Trophoblast cell (in vitro differentiated cells and primary cell): ENCODE results near the gene SPRTN. TPM values are rescaled to one million over a fixed set of nuclear protein-coding genes. Genes with fewer than 3 reads are reported as not detected.
A peak's percentile ranks its signal among the peaks of the same experiment; 100 is the strongest.

Experiments used
- DNase-seq, 2 donors: peaks; one replicate each; pipeline ENCODE4 v3.0.0-alpha.2; 2016
- H2AFZ ChIP-seq: 2 replicates; pipeline ENCODE4 v1.6.1; 2013; ENCODE audit warnings: low read length, moderate library complexity, mild to moderate bottlenecking; ENCODE audit not compliant: insufficient read depth, poor library complexity
- H2AK5ac ChIP-seq: 2 replicates; pipeline ENCODE4 v1.6.1; 2013; ENCODE audit warnings: mild to moderate bottlenecking, low read length
- H2BK120ac ChIP-seq: 2 replicates; pipeline ENCODE4 v1.6.1; 2013; ENCODE audit warnings: low read length, mild to moderate bottlenecking, moderate library complexity; ENCODE audit not compliant: insufficient read depth, poor library complexity
- H2BK12ac ChIP-seq: 2 replicates; pipeline ENCODE4 v1.6.1; 2013; ENCODE audit warnings: mild to moderate bottlenecking, low read length, moderate library complexity
- H2BK5ac ChIP-seq: 2 replicates; pipeline ENCODE4 v1.6.1; 2013; ENCODE audit warnings: low read length, low read depth, moderate library complexity, mild to moderate bottlenecking; ENCODE audit not compliant: poor library complexity
- H3K14ac ChIP-seq: 2 replicates; pipeline ENCODE4 v1.6.1; 2013; ENCODE audit warnings: mild to moderate bottlenecking, low read length
- H3K18ac ChIP-seq: 2 replicates; pipeline ENCODE4 v1.6.1; 2013; ENCODE audit warnings: mild to moderate bottlenecking, low read length
- H3K23ac ChIP-seq: 2 replicates; pipeline ENCODE4 v1.6.1; 2013; ENCODE audit warnings: low read length
- H3K27ac ChIP-seq: 2 replicates; pipeline ENCODE4 v1.5.1; 2013; ENCODE audit warnings: low read depth, mild to moderate bottlenecking, inconsistent platforms, low read length, moderate library complexity
- H3K27me3 ChIP-seq: 2 replicates; pipeline ENCODE4 v1.6.1; 2013; ENCODE audit warnings: inconsistent platforms, mild to moderate bottlenecking, low read length, moderate library complexity; ENCODE audit not compliant: insufficient read depth
- H3K36me3 ChIP-seq, 2 experiments: 1 replicate in 1 of 2; 2 replicates in 1 of 2; pipeline ENCODE4 v1.6.1; 2013; ENCODE audit warnings: low read length in 2 of 2, mild to moderate bottlenecking in 2 of 2, moderate library complexity in 1 of 2; ENCODE audit not compliant: insufficient read depth in 2 of 2, control insufficient read depth in 1 of 2
- H3K4ac ChIP-seq: 2 replicates; pipeline ENCODE4 v1.6.1; 2013; ENCODE audit warnings: low read depth, mild to moderate bottlenecking, low read length, moderate library complexity
- H3K4me1 ChIP-seq, 2 experiments: 1 replicate in 1 of 2; 2 replicates in 1 of 2; pipeline ENCODE4 v1.6.1; 2013; ENCODE audit warnings: low read length in 2 of 2, mild to moderate bottlenecking in 2 of 2, moderate library complexity in 1 of 2; ENCODE audit not compliant: insufficient read depth in 2 of 2, control insufficient read depth in 1 of 2
- H3K4me2 ChIP-seq: 2 replicates; pipeline ENCODE4 v1.6.1; 2013; ENCODE audit warnings: inconsistent platforms, mild to moderate bottlenecking, low read length, moderate library complexity
- H3K4me3 ChIP-seq: 2 replicates; pipeline ENCODE4 v1.5.1; 2013; ENCODE audit warnings: mild to moderate bottlenecking, low read depth, low read length, inconsistent platforms
- H3K79me1 ChIP-seq: one replicate; pipeline ENCODE4 v1.6.1; 2013; ENCODE audit warnings: low read length
- H3K79me2 ChIP-seq: 2 replicates; pipeline ENCODE4 v1.6.1; 2013; ENCODE audit warnings: low read length, mild to moderate bottlenecking; ENCODE audit not compliant: control insufficient read depth, insufficient read depth, poor library complexity
- H3K9ac ChIP-seq: 2 replicates; pipeline ENCODE4 v1.6.1; 2013; ENCODE audit warnings: mild to moderate bottlenecking, low read length
- H3K9me3 ChIP-seq: 2 replicates; pipeline ENCODE4 v1.6.1; 2013; ENCODE audit warnings: low read depth, mild to moderate bottlenecking, control low read depth, inconsistent platforms, low read length; ENCODE audit not compliant: insufficient read depth
- H4K12ac ChIP-seq: 2 replicates; pipeline ENCODE4 v1.6.1; 2013; ENCODE audit warnings: low read depth, mild to moderate bottlenecking, low read length, moderate library complexity
- H4K8ac ChIP-seq: 2 replicates; pipeline ENCODE4 v1.6.1; 2013; ENCODE audit warnings: low read depth, mild to moderate bottlenecking, low read length, moderate library complexity
- H4K91ac ChIP-seq: one replicate; pipeline ENCODE4 v1.6.1; 2013; ENCODE audit warnings: low read depth, mild to moderate bottlenecking, low read length, moderate library complexity
- WGBS: extraction: QIAGEN DNeasy Blood & Tissue Kit; methylation state at CpG from one replicate; pipeline ENCODE4 v1.1.7; 2013; ENCODE audit warnings: missing lambda C conversion rate; ENCODE audit not compliant: insufficient read length, insufficient coverage; ENCODE audit errors: extremely low coverage; 5-methylcytosine and 5-hydroxymethylcytosine counted together
- polyA plus RNA-seq: library from polyadenylated mRNA; stranded (reverse); fragments of 200-250 nt; gene quantifications from 2 replicates; pipeline ENCODE4 v1.2.3, GENCODE V29; 2013

SPRTN gene, protein sequence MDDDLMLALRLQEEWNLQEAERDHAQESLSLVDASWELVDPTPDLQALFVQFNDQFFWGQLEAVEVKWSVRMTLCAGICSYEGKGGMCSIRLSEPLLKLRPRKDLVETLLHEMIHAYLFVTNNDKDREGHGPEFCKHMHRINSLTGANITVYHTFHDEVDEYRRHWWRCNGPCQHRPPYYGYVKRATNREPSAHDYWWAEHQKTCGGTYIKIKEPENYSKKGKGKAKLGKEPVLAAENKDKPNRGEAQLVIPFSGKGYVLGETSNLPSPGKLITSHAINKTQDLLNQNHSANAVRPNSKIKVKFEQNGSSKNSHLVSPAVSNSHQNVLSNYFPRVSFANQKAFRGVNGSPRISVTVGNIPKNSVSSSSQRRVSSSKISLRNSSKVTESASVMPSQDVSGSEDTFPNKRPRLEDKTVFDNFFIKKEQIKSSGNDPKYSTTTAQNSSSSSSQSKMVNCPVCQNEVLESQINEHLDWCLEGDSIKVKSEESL
- 17.4 and 18.7 TPM in 2 replicates for polyA plus RNA-seq

DNA sequence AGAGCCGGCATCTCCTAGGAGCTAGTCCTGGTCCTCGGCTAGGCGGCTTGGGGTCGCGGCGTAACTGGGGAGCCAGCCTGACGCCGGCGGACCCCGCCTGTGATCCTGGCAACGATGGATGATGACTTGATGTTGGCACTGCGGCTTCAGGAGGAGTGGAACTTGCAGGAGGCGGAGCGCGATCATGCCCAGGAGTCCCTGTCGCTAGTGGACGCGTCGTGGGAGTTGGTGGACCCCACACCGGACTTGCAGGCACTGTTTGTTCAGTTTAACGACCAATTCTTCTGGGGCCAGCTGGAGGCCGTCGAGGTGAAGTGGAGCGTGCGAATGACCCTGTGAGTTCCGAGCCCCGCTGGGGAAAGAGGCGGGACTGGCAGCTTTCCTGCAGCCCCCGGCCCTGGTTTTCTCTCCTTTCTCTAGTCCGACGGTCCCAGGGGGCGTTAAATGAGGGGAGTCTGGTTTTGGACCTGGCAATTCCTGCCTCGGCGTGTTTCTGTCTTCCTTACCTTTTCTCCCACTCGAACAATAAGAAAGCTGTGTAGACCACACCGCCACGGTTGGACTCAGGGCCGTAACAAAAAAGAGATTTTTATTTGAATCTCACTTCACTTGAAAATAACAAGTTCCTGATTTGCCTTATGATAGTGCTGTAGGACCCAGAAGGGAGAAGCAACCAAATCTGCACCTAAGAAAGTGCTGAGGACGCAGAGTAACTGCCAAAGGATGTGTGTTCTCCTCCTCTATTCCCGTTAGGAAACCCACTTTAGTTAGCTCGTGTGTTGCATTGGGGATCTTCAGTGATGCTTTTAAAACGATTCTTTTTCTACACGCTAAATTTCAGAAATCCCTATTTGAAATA is at the start of gene SPRTN:
Gene SPRTN, plus strand, starts transcription at position 24 of the 859 bp plus-strand sequence. Its CDS starts 91 bp downstream, at position 115.
- H2AFZ ChIP-seq, result peak within 1 kb of the TSS; percentile 95
- H3K4me2 ChIP-seq, result peak within 1 kb of the TSS; percentile 93
- H3K4me3 ChIP-seq, result peak within 1 kb of the TSS; percentile 98
- peaks cover 19 to 22% of the 10 kb centered on the region in 2 experiments for H3K4me1 ChIP-seq
- peak within 1 kb of the TSS; percentile 92 for H3K27ac ChIP-seq
- H2AK5ac ChIP-seq, result peak within 1 kb of the TSS; percentile 32
- H4K8ac ChIP-seq, result peak within 1 kb of the TSS; percentile 89
- peaks cover 10% of the 10 kb centered on the region for H3K79me1 ChIP-seq
- H3K36me3 ChIP-seq, result peaks cover 5 to 7% of the 10 kb centered on the region in 2 experiments
- H3K27me3 ChIP-seq, result no peaks in the 10 kb centered on the region
- peak within 1 kb of the TSS; percentile 74 for H3K18ac ChIP-seq
- no peak within 1 kb of the TSS for H2BK12ac ChIP-seq
- DNase-seq, result peak in 1 of 2 donors; percentile 7
- peak within 1 kb of the TSS; percentile 69 for H4K91ac ChIP-seq
- peak within 1 kb of the TSS; percentile 77 for H2BK5ac ChIP-seq
- H4K12ac ChIP-seq, result peak within 1 kb of the TSS; percentile 73
- H3K14ac ChIP-seq, result peak within 1 kb of the TSS; percentile 76
- no peak within 1 kb of the TSS for H3K23ac ChIP-seq
- peaks cover 1% of the 10 kb centered on the region for H3K9me3 ChIP-seq
- peaks cover 26% of the 10 kb centered on the region for H3K79me2 ChIP-seq
- peak within 1 kb of the TSS; percentile 97 for H3K9ac ChIP-seq
- H2BK120ac ChIP-seq, result peak within 1 kb of the TSS; percentile 52
- WGBS, result no CpG with 5 or more reads among the region's 43 CpGs
- H3K4ac ChIP-seq, result peak within 1 kb of the TSS; percentile 83

DNA sequence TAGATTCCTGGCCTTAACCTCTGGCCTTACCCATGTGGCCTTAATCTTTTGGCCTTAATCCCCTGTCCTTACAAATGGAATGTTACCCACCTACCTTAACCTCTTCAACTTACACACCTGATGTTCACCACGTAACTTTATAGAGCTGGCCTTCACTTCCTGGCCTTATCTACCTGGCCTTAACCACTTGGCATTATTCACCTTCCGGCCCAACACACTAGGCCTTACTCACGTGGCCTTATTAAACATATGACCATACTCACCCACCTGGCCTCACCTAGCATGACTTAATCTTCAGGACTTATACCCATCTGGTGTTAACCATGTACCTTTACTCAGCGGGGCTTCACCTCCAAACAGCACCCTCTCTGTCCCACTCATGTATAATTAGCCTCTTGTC is 42.2 kb upstream of the SPRTN start:
- no peak overlapping the region for H4K12ac ChIP-seq
- H3K27ac ChIP-seq, result no peak overlapping the region
- DNase-seq, result no peak
- no peak overlapping the region for H3K9ac ChIP-seq
- no peak overlapping the region for H2AFZ ChIP-seq
- H3K4me2 ChIP-seq, result no peak overlapping the region
- H4K91ac ChIP-seq, result no peak overlapping the region
- H2BK12ac ChIP-seq, result no peak overlapping the region
- no peak overlapping the region for H3K4ac ChIP-seq
- no peaks in the 10 kb centered on the region for H3K4me1 ChIP-seq
- no peak overlapping the region for H3K14ac ChIP-seq
- H4K8ac ChIP-seq, result no peak overlapping the region
- no peaks in the 10 kb centered on the region for H3K79me1 ChIP-seq
- H3K9me3 ChIP-seq, result no peaks in the 10 kb centered on the region
- no CpG with 5 or more reads among the region's 4 CpGs for WGBS
- no peak overlapping the region for H2BK5ac ChIP-seq
- no peak overlapping the region for H3K18ac ChIP-seq
- no peak overlapping the region for H2BK120ac ChIP-seq
- no peak overlapping the region for H2AK5ac ChIP-seq
- H3K36me3 ChIP-seq, result no peaks in the 10 kb centered on the region
- H3K27me3 ChIP-seq, result no peaks in the 10 kb centered on the region
- H3K23ac ChIP-seq, result no peak overlapping the region
- H3K79me2 ChIP-seq, result no peaks in the 10 kb centered on the region
- H3K4me3 ChIP-seq, result no peak overlapping the region

DNA sequence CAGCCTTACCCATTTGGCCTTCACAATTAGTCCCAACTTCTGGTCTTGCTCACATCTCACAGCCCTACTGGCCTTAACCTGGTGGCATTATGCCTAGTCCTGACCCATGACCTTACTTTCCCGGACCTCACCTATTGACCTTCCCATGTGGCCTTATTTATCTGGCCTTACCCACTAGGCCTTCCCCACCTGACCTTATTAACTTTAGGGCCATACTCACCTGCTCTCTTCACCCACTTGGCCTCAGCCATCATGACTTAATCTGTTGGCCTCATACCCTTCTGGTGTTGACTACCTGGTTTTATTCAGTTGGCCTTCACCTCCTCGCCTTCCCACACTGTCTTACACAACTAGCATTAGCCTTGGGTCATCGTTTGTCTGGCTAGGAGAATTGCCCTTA is 36.1 kb upstream of the SPRTN start:
- no peaks in the 10 kb centered on the region for H3K36me3 ChIP-seq
- no peak overlapping the region for H2BK12ac ChIP-seq
- no peak overlapping the region for H2AFZ ChIP-seq
- H4K12ac ChIP-seq, result no peak overlapping the region
- H3K23ac ChIP-seq, result no peak overlapping the region
- H3K27me3 ChIP-seq, result no peaks in the 10 kb centered on the region
- no peak overlapping the region for H4K91ac ChIP-seq
- H3K4me1 ChIP-seq, result no peaks in the 10 kb centered on the region
- H3K18ac ChIP-seq, result no peak overlapping the region
- H3K4me3 ChIP-seq, result no peak overlapping the region
- H4K8ac ChIP-seq, result no peak overlapping the region
- no peak overlapping the region for H3K27ac ChIP-seq
- H3K14ac ChIP-seq, result no peak overlapping the region
- H2AK5ac ChIP-seq, result no peak overlapping the region
- no CpG with 5 or more reads among the region's 3 CpGs for WGBS
- no peaks in the 10 kb centered on the region for H3K79me1 ChIP-seq
- H2BK120ac ChIP-seq, result no peak overlapping the region
- no peaks in the 10 kb centered on the region for H3K9me3 ChIP-seq
- H3K4ac ChIP-seq, result no peak overlapping the region
- H3K9ac ChIP-seq, result no peak overlapping the region
- H3K79me2 ChIP-seq, result no peaks in the 10 kb centered on the region
- no peak overlapping the region for H3K4me2 ChIP-seq
- H2BK5ac ChIP-seq, result no peak overlapping the region
- no peak for DNase-seq

DNA sequence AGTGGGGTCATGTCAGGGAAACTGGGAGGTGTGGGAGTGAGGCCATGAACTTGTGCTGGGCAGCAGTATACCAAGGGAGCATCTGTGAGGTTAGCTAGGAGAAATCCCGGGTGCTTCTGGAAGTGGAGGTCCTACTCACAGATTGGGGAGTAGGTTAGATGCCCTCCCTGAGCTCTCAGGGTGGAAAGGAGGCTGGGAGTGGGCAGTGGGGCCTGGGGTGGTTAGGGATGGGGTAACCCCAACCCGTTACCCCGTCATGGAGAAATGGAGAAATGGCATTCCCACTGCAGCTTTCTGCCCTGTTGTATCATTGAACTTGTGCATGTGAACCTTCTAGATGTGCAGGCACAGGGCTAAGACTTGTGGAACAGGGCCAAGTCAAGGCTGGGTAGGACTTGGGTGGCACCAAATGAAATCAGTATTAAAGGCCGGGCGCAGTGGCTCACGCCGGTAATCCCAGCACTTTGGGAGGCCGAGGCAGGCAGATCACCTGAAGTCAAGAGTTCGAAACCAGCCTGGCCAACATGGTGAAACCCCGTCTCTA is 27.6 kb upstream of the SPRTN start:
- DNase-seq, result no peak
- no peak overlapping the region for H3K23ac ChIP-seq
- no peak overlapping the region for H2BK5ac ChIP-seq
- H3K9me3 ChIP-seq, result peaks cover 3% of the 10 kb centered on the region
- no peak overlapping the region for H3K4ac ChIP-seq
- no peak overlapping the region for H2BK12ac ChIP-seq
- no peak overlapping the region for H3K27ac ChIP-seq
- no peak overlapping the region for H3K4me2 ChIP-seq
- H3K36me3 ChIP-seq, result no peaks in the 10 kb centered on the region
- no peak overlapping the region for H4K8ac ChIP-seq
- H3K79me2 ChIP-seq, result no peaks in the 10 kb centered on the region
- H3K79me1 ChIP-seq, result no peaks in the 10 kb centered on the region
- H3K14ac ChIP-seq, result no peak overlapping the region
- H3K27me3 ChIP-seq, result no peaks in the 10 kb centered on the region
- no peak overlapping the region for H4K12ac ChIP-seq
- H2BK120ac ChIP-seq, result no peak overlapping the region
- H3K4me3 ChIP-seq, result no peak overlapping the region
- no peak overlapping the region for H2AK5ac ChIP-seq
- H4K91ac ChIP-seq, result no peak overlapping the region
- H3K4me1 ChIP-seq, result no peaks in the 10 kb centered on the region
- no peak overlapping the region for H3K9ac ChIP-seq
- no CpG with 5 or more reads among the region's 10 CpGs for WGBS
- no peak overlapping the region for H2AFZ ChIP-seq
- H3K18ac ChIP-seq, result no peak overlapping the region
